Measurements from ENCODE around the gene CCNI. TPM values are rescaled to one million over a fixed set of nuclear protein-coding genes. Genes with fewer than 3 reads are reported as not detected.

CCNI gene
- total and polyA plus RNA-seq, 2 of the 13 experiments (the other 11 are each of a cell fraction or from before 2014, with no cell fraction given), result 43.5 to 122 TPM

- TF ChIP-seq SP140L (CRISPR knock-in tag; IDR thresholded peaks at IDR 0.05; ENCODE audit: borderline replicate concordance) (no peak), MAFK (conservative IDR thresholded peaks at IDR 0.05 in 1 of 2, IDR thresholded peaks at IDR 0.05 in 1 of 2; ENCODE audit: low read length in 2 of 2) (no peak), ZNF451 (CRISPR knock-in tag; IDR thresholded peaks at IDR 0.05) (peak; percentile 82), SOX5 (CRISPR knock-in tag; IDR thresholded peaks at IDR 0.05; ENCODE audit: borderline replicate concordance) (peak; percentile 23; the same call in 1 of the 2 replicates), ZNF484 (CRISPR knock-in tag; IDR thresholded peaks at IDR 0.05; ENCODE audit: borderline replicate concordance, low read depth) (no peak), ARID4A (CRISPR knock-in tag; IDR thresholded peaks at IDR 0.05; ENCODE audit: borderline replicate concordance) (peak; percentile 88), NPAS2 (CRISPR knock-in tag; IDR thresholded peaks at IDR 0.05; ENCODE audit: borderline replicate concordance) (no peak), NCOR1 (IDR thresholded peaks at IDR 0.05; ENCODE audit: borderline replicate concordance, low read length) (peak; percentile 62; the same call in 1 of the 2 replicates), RCOR2 (CRISPR knock-in tag; IDR thresholded peaks at IDR 0.05) (peak; percentile 56; the same call in 1 of the 2 replicates), HIVEP1 (CRISPR knock-in tag; IDR thresholded peaks at IDR 0.05) (peak; percentile 93), ZNF792 (CRISPR knock-in tag; IDR thresholded peaks at IDR 0.05) (peak; percentile 64), THRA (CRISPR knock-in tag; IDR thresholded peaks at IDR 0.05; ENCODE audit: borderline replicate concordance) (peak; percentile 82), KDM5A (IDR thresholded peaks at IDR 0.05; ENCODE audit: borderline replicate concordance, low read length) (peak; percentile 91; the same call in 1 of the 2 replicates), ZNF775 (CRISPR knock-in tag; IDR thresholded peaks at IDR 0.05; ENCODE audit: borderline replicate concordance) (no peak), ERF (CRISPR knock-in tag; IDR thresholded peaks at IDR 0.05) (no peak), ZNF747 (CRISPR knock-in tag; IDR thresholded peaks at IDR 0.05; ENCODE audit: borderline replicate concordance) (peak; percentile 62; the same call in 1 of the 2 replicates), ZNF629 (CRISPR knock-in tag; conservative IDR thresholded peaks at IDR 0.05) (no peak), KDM3A (CRISPR knock-in tag; IDR thresholded peaks at IDR 0.05; ENCODE audit: low read depth) (0 out of 2 replicates have a peak, but pooled peaks have one; percentile 64)
These were observed at the start of gene CCNI (continued) for GRCh38 chr4:77075869-77076799.
